ENCODE data around the gene CAMK1.

CAMK1 gene

GRCh38 chr3:9791127-9791526, 21.4 kb upstream of the CAMK1 start:
- DNase-seq (ENCODE audit: low spot score in 2 of 2) (no peak), ATAC-seq (replicated peaks; ENCODE audit: extremely low read depth, poor library complexity, severe bottlenecking) (no peak)
- H3K4me3 Mint-ChIP-seq, result peak overlapping the region; percentile 94
- no peaks in the 10 kb centered on the region for H3K9me3 Mint-ChIP-seq
- H3K36me3 Mint-ChIP-seq (ENCODE audit: insufficient read depth), result peaks cover 44% of the 10 kb centered on the region
- peak overlapping the region; percentile 7 for H3K27ac Mint-ChIP-seq (ENCODE audit: low read depth)
- H3K27me3 Mint-ChIP-seq, result no peaks in the 10 kb centered on the region
- H3K4me1 Mint-ChIP-seq, result peaks cover 64% of the 10 kb centered on the region

DNA sequence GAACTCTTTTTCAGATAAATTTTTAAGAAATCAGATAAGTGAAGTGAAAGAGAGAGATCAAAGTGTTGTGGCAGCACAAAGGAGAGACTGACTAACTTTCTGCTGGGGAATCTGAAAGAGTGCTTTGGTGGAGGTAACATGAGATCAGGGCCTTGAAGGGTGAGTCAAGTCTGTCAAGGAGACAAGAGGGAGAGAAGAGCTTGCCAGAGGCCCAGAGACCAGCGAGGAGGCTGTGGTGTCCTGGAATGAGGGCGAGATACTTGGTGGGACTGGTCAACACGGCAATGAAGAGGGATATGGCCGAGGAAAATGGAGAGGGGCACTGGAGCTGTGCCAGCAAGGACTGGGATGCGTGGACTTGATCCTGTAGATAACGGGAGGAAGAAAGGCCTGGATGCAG, 18.0 kb upstream of the CAMK1 start:
- H3K4me1 Mint-ChIP-seq, result peaks cover 39% of the 10 kb centered on the region
- H3K27me3 Mint-ChIP-seq, result no peaks in the 10 kb centered on the region
- no peak overlapping the region for H3K4me3 Mint-ChIP-seq
- peaks cover 46% of the 10 kb centered on the region for H3K36me3 Mint-ChIP-seq (ENCODE audit: insufficient read depth)
- ATAC-seq (replicated peaks; ENCODE audit: extremely low read depth, poor library complexity, severe bottlenecking), result no peak
- no peaks in the 10 kb centered on the region for H3K9me3 Mint-ChIP-seq
- DNase-seq (ENCODE audit: low spot score in 2 of 2), result no peak
- H3K27ac Mint-ChIP-seq (ENCODE audit: low read depth), result peak overlapping the region; percentile 69

DNA sequence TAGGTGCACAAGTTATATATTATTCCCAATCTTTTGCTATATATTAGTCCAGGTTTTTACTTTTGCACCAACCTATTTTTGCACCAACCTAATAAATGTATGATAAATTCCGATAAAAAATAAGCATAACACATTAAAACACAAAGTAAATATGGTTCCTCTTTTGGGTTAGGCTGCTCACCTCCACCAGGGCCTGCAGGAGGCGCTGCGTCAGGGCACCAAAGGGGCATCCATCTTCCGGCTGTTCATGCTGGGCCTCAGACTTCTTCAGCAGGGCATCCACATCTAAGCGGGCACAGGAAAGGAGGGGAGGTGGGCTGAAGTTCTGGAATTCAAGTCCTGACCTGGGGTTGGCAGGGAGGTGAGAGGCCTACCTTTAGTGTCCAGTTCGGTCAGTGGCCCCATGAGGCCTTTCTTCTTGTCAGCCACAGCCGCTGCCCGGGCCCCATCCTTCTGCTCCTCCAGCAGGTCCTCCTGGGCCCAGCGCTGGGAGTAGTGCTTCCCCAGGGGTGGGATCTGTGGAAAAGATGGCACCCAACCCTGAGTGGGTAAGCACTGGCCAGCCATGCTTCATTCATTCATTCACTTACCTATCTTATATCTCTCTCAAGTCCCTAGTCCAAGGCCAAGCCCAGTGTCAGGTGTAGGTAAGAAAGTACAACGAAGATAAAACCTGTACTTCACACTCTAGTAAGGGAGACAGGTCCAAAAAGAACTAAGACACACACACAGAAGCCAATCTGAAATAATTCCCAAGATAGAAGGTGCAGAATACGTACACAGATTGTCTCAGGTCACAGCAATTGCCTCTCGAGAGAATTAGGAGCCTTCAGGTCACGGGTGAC, 17.3 kb upstream of the CAMK1 start:
- Mint-ChIP-seq H3K27ac (ENCODE audit: low read depth) (peak overlapping the region; percentile 69), H3K36me3 (ENCODE audit: insufficient read depth) (peaks cover 47% of the 10 kb centered on the region), H3K4me1 (peaks cover 45% of the 10 kb centered on the region), H3K4me3 (no peak overlapping the region), H3K9me3 (no peaks in the 10 kb centered on the region), H3K27me3 (no peaks in the 10 kb centered on the region)
- no peak for DNase-seq (ENCODE audit: low spot score in 2 of 2)
- ATAC-seq (replicated peaks; ENCODE audit: extremely low read depth, poor library complexity, severe bottlenecking), result no peak

DNA sequence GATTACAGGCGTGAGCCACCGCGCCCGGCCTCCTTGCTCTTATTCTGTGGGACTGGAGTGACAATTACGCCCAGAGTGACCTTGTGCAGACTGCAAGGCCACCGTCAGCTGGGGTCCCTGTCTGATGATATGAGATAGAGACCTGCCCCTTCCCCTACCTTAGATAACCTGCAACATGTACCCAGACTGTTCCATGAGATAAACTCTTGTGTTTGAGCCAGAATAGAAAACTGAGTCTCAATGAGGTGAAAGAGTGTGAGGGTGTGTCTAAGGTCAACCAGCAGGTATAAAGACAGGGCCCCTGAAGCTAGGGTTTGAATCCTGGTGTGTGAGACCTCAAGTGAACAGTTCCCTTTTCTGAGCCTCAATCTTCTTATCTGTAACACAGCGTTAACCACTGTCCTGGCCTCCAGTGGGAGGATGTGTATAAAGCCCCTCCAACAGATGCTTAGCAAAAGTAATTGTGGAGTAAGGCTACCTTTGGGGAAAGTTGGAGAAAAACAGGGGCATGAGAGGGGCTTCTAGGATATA, 16.5 kb upstream of the CAMK1 start:
- ATAC-seq (replicated peaks; ENCODE audit: extremely low read depth, poor library complexity, severe bottlenecking) (no peak), DNase-seq (ENCODE audit: low spot score in 2 of 2) (no peak)
- H3K27ac Mint-ChIP-seq (ENCODE audit: low read depth), result no peak overlapping the region
- no peaks in the 10 kb centered on the region for H3K27me3 Mint-ChIP-seq
- H3K4me1 Mint-ChIP-seq, result peaks cover 42% of the 10 kb centered on the region
- no peak overlapping the region for H3K4me3 Mint-ChIP-seq
- peaks cover 48% of the 10 kb centered on the region for H3K36me3 Mint-ChIP-seq (ENCODE audit: insufficient read depth)
- H3K9me3 Mint-ChIP-seq, result no peaks in the 10 kb centered on the region

GRCh38 chr3:9785602-9786001, 15.9 kb upstream of the CAMK1 start:
- Mint-ChIP-seq H3K27me3 (no peaks in the 10 kb centered on the region), H3K9me3 (no peaks in the 10 kb centered on the region), H3K4me1 (peaks cover 42% of the 10 kb centered on the region), H3K36me3 (ENCODE audit: insufficient read depth) (peaks cover 51% of the 10 kb centered on the region), H3K4me3 (no peak overlapping the region), H3K27ac (ENCODE audit: low read depth) (no peak overlapping the region)
- no peak for DNase-seq (ENCODE audit: low spot score in 2 of 2)
- ATAC-seq (replicated peaks; ENCODE audit: extremely low read depth, poor library complexity, severe bottlenecking), result no peak

- Mint-ChIP-seq H3K27me3 (no peaks in the 10 kb centered on the region), H3K9me3 (no peaks in the 10 kb centered on the region), H3K4me1 (peaks cover 42% of the 10 kb centered on the region), H3K4me3 (no peak overlapping the region), H3K27ac (ENCODE audit: low read depth) (no peak overlapping the region), H3K36me3 (ENCODE audit: insufficient read depth) (peaks cover 49% of the 10 kb centered on the region)
- ATAC-seq (replicated peaks; ENCODE audit: extremely low read depth, poor library complexity, severe bottlenecking) (no peak), DNase-seq (ENCODE audit: low spot score in 2 of 2) (no peak)
Observed at GRCh38 chr3:9784965-9785364, 15.2 kb upstream of the CAMK1 start.

GRCh38 chr3:9783954-9784353, 14.2 kb upstream of the CAMK1 start:
- Mint-ChIP-seq H3K27me3 (no peaks in the 10 kb centered on the region), H3K9me3 (no peaks in the 10 kb centered on the region), H3K36me3 (ENCODE audit: insufficient read depth) (peaks cover 46% of the 10 kb centered on the region), H3K4me3 (no peak overlapping the region), H3K4me1 (peaks cover 51% of the 10 kb centered on the region), H3K27ac (ENCODE audit: low read depth) (no peak overlapping the region)
- ATAC-seq (replicated peaks; ENCODE audit: extremely low read depth, poor library complexity, severe bottlenecking) (no peak), DNase-seq (ENCODE audit: low spot score in 2 of 2) (no peak)

DNA sequence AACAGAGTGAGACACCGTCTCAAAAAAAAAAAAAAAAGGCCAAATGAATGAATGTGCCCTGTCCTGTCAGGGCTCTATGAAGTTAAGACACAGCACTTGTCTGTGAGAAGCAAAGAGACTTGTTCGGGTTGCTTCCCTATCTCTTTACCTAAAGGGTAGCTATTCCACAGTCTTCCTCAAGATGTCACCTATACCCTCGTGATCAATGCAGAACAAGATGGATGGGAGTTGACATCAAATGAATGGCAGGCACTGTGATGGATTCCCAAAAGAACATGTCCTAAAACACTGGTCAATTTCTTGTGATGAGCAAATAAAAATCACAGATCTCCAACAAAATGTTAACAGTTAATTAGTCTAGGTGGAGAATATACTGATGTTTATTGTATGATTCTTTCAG, 13.0 kb upstream of the CAMK1 start:
- peaks cover 60% of the 10 kb centered on the region for H3K4me1 Mint-ChIP-seq
- H3K9me3 Mint-ChIP-seq, result no peaks in the 10 kb centered on the region
- DNase-seq (ENCODE audit: low spot score in 2 of 2) (no peak), ATAC-seq (replicated peaks; ENCODE audit: extremely low read depth, poor library complexity, severe bottlenecking) (no peak)
- H3K36me3 Mint-ChIP-seq (ENCODE audit: insufficient read depth), result peaks cover 42% of the 10 kb centered on the region
- no peaks in the 10 kb centered on the region for H3K27me3 Mint-ChIP-seq
- no peak overlapping the region for H3K4me3 Mint-ChIP-seq
- no peak overlapping the region for H3K27ac Mint-ChIP-seq (ENCODE audit: low read depth)

GRCh38 chr3:9781978-9782603, 12.3 kb upstream of the CAMK1 start:
- H3K9me3 Mint-ChIP-seq, result no peaks in the 10 kb centered on the region
- H3K4me1 Mint-ChIP-seq, result peaks cover 58% of the 10 kb centered on the region
- DNase-seq (ENCODE audit: low spot score in 2 of 2), result no peak
- H3K36me3 Mint-ChIP-seq (ENCODE audit: insufficient read depth), result peaks cover 35% of the 10 kb centered on the region
- ATAC-seq (replicated peaks; ENCODE audit: extremely low read depth, poor library complexity, severe bottlenecking), result no peak
- peak overlapping the region; percentile 18 for H3K27ac Mint-ChIP-seq (ENCODE audit: low read depth)
- no peaks in the 10 kb centered on the region for H3K27me3 Mint-ChIP-seq
- H3K4me3 Mint-ChIP-seq, result no peak overlapping the region

- H3K27ac Mint-ChIP-seq (ENCODE audit: low read depth), result peak overlapping the region; percentile 18
- peaks cover 32% of the 10 kb centered on the region for H3K36me3 Mint-ChIP-seq (ENCODE audit: insufficient read depth)
- H3K4me1 Mint-ChIP-seq, result peaks cover 58% of the 10 kb centered on the region
Observed at GRCh38 chr3:9781551-9781950, 11.8 kb upstream of the CAMK1 start.

DNA sequence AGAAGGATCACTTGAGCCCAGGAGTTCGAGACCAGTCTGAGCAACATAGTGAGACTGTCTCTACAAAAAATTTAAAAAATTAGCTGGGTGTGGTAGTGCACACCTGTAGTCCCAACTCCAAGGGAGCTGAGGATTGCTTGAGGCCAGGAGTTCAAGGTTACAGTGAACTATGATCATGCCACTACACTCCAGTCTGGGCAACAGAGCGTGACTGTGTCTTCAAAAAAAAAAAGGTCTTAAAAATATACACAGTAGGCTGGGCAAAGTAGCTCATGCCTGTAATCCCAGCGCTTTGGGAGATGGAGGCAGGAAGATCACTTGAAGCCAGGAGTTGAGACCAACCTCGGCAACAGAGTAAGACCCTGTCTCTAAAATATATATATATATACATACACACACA, 11.2 kb upstream of the CAMK1 start:
- peak overlapping the region; percentile 95 for H3K27ac Mint-ChIP-seq (ENCODE audit: low read depth)
- H3K27me3 Mint-ChIP-seq, result no peaks in the 10 kb centered on the region
- ATAC-seq (replicated peaks; ENCODE audit: extremely low read depth, poor library complexity, severe bottlenecking), result no peak
- peaks cover 28% of the 10 kb centered on the region for H3K36me3 Mint-ChIP-seq (ENCODE audit: insufficient read depth)
- DNase-seq (ENCODE audit: low spot score in 2 of 2), result no peak
- H3K4me1 Mint-ChIP-seq, result peaks cover 53% of the 10 kb centered on the region
- peak overlapping the region; percentile 71 for H3K4me3 Mint-ChIP-seq
- no peaks in the 10 kb centered on the region for H3K9me3 Mint-ChIP-seq

More at GRCh38 chr3:9781551-9781950, 11.8 kb upstream of the CAMK1 start:
- DNase-seq (ENCODE audit: low spot score in 2 of 2) (no peak), ATAC-seq (replicated peaks; ENCODE audit: extremely low read depth, poor library complexity, severe bottlenecking) (no peak)
- no peak overlapping the region for H3K4me3 Mint-ChIP-seq
- no peaks in the 10 kb centered on the region for H3K27me3 Mint-ChIP-seq
- H3K9me3 Mint-ChIP-seq, result no peaks in the 10 kb centered on the region

GRCh38 chr3:9780458-9780812, 10.7 kb upstream of the CAMK1 start:
- DNase-seq (ENCODE audit: low spot score in 2 of 2) (no peak), ATAC-seq (replicated peaks; ENCODE audit: extremely low read depth, poor library complexity, severe bottlenecking) (peak; percentile 9)
- no peaks in the 10 kb centered on the region for H3K9me3 Mint-ChIP-seq
- peak overlapping the region; percentile 95 for H3K27ac Mint-ChIP-seq (ENCODE audit: low read depth)
- peak overlapping the region; percentile 71 for H3K4me3 Mint-ChIP-seq
- peaks cover 24% of the 10 kb centered on the region for H3K36me3 Mint-ChIP-seq (ENCODE audit: insufficient read depth)
- no peaks in the 10 kb centered on the region for H3K27me3 Mint-ChIP-seq
- H3K4me1 Mint-ChIP-seq, result peaks cover 53% of the 10 kb centered on the region
